H1 (cell line): Measurements from ENCODE around the gene PLCL1. TPM values are rescaled to one million over a fixed set of nuclear protein-coding genes. Genes with fewer than 3 reads are reported as not detected.

Experiments
- CTCF ChIA-PET: fragments of 300-600 bp; sonication (Branson Sonifier 250); formaldehyde crosslinking; loops from one replicate; lab custom pipeline; 2021; ENCODE audit not compliant: partially characterized antibody; lab: Charles Lee
- POLR2A ChIA-PET: fragments of 300-600 bp; sonication (Branson Sonifier 250); formaldehyde crosslinking; loops from one replicate; lab custom pipeline; 2021; ENCODE audit warnings: inconsistent platforms; ENCODE audit not compliant: partially characterized antibody; lab: Charles Lee
- DNase-seq, 2 experiments: peaks; one replicate each; pipeline versions ENCODE4 v3.0.0 to v3.0.0-alpha.2; 2010 to 2022; ENCODE audit warnings: low spot score in 2 of 2, low read depth in 1 of 2, mixed read lengths in 1 of 2
- FAIRE-seq: peaks from 2 replicates; lab custom pipeline; 2011; peaks lifted over from hg19 to GRCh38; lab: Jason Lieb, UNC
- H2AFZ ChIP-seq: 2 replicates; pipeline ENCODE4 v1.8.1; 2012; ENCODE audit warnings: low read length, inconsistent platforms
- H2AK5ac ChIP-seq: 2 replicates; pipeline ENCODE4 v1.6.1; 2013; ENCODE audit warnings: low read depth, low read length
- H2BK120ac ChIP-seq: replicated peaks from 2 replicates; pipeline ENCODE3; 2013; ENCODE audit warnings: low read depth, low read length, inconsistent platforms
- H2BK12ac ChIP-seq: 2 replicates; pipeline ENCODE4 v1.6.1; 2013; ENCODE audit warnings: low read depth, low read length
- H2BK15ac ChIP-seq: 2 replicates; pipeline ENCODE4 v1.6.1; 2013; ENCODE audit warnings: low read length
- H2BK20ac ChIP-seq: 2 replicates; pipeline ENCODE4 v1.6.1; 2013; ENCODE audit warnings: low read length
- H2BK5ac ChIP-seq: 2 replicates; pipeline ENCODE4 v1.6.1; 2013; ENCODE audit warnings: low read depth, low read length
- H3K14ac ChIP-seq: 2 replicates; pipeline ENCODE4 v1.6.1; 2013; ENCODE audit warnings: inconsistent platforms; ENCODE audit not compliant: insufficient read length
- H3K18ac ChIP-seq: 2 replicates; pipeline ENCODE4 v1.6.1; 2013; ENCODE audit warnings: low read length; ENCODE audit errors: extremely low read depth
- H3K23ac ChIP-seq: 2 replicates; pipeline ENCODE4 v1.6.1; 2013; ENCODE audit warnings: inconsistent platforms; ENCODE audit not compliant: insufficient read length
- H3K23me2 ChIP-seq: 2 replicates; pipeline ENCODE4 v1.6.1; 2013; ENCODE audit warnings: low read depth, low read length
- H3K27ac ChIP-seq: 2 replicates; pipeline ENCODE4 v1.6.1; 2011; ENCODE audit warnings: low read depth, low read length, inconsistent platforms
- H3K27me3 ChIP-seq, 4 experiments: replicated peaks in 1 of 4; 1 replicate in 1 of 4; 2 replicates in 3 of 4; pipeline versions ENCODE4 v1.6.1 to v1.8.1; 2011 to 2013; ENCODE audit warnings: low read length in 3 of 4, mild to moderate bottlenecking in 3 of 4, inconsistent platforms in 2 of 4, mixed read lengths in 2 of 4, moderate library complexity in 1 of 4; ENCODE audit not compliant: control insufficient read depth in 3 of 4, insufficient read depth in 3 of 4; ENCODE audit errors: extremely low read depth in 1 of 4
- H3K36me3 ChIP-seq, 4 experiments: 2 replicates each; pipeline versions ENCODE4 v1.6.1 to v1.8.1; 2011 to 2013; ENCODE audit warnings: mild to moderate bottlenecking in 4 of 4, low read length in 3 of 4, moderate library complexity in 2 of 4, control low read depth in 1 of 4, inconsistent platforms in 1 of 4; ENCODE audit not compliant: insufficient read depth in 4 of 4, control insufficient read depth in 2 of 4
- H3K4ac ChIP-seq: replicated peaks from 2 replicates; pipeline ENCODE3; 2013; ENCODE audit warnings: low read length, low read depth, mixed read lengths, inconsistent platforms; ENCODE audit not compliant: insufficient read length
- H3K4me1 ChIP-seq, 4 experiments: replicated peaks in 1 of 4; 1 replicate in 1 of 4; 2 replicates in 3 of 4; pipeline versions ENCODE4 v1.6.1 to v1.8.1; 2011 to 2013; ENCODE audit warnings: low read length in 3 of 4, inconsistent platforms in 2 of 4, mixed read lengths in 1 of 4; ENCODE audit not compliant: insufficient read depth in 4 of 4, control insufficient read depth in 3 of 4
- H3K4me2 ChIP-seq, 2 experiments: 2 replicates each; pipeline versions ENCODE4 v1.6.1 to v1.8.1; 2011 to 2013; ENCODE audit warnings: low read depth in 2 of 2, low read length in 2 of 2, control low read depth in 1 of 2, inconsistent platforms in 1 of 2, mild to moderate bottlenecking in 1 of 2; ENCODE audit not compliant: insufficient read depth in 1 of 2
- H3K4me3 ChIP-seq, 4 experiments: fragments of 200-600, 300-600 bp in 1 of 4; sonication (generic), shearing (Covaris generic), sonication (Bioruptor Twin) in 1 of 4; 2 replicates each; pipeline versions ENCODE4 v1.5.1 to v1.8.1; 2011 to 2016; ENCODE audit warnings: low read length in 4 of 4, low read depth in 3 of 4, control low read depth in 2 of 4, inconsistent platforms in 2 of 4, mild to moderate bottlenecking in 2 of 4, mixed read lengths in 1 of 4, moderate library complexity in 1 of 4; ENCODE audit not compliant: insufficient read depth in 2 of 4; ENCODE audit errors: extremely low read depth in 1 of 4
- H3K56ac ChIP-seq: replicated peaks from 2 replicates; pipeline ENCODE3; 2013; ENCODE audit warnings: low read depth, mild to moderate bottlenecking, mixed read lengths, low read length, inconsistent platforms; ENCODE audit not compliant: insufficient read length
- H3K79me1 ChIP-seq: 2 replicates; pipeline ENCODE4 v1.6.1; 2013; ENCODE audit warnings: low read depth, low read length, control low read depth
- H3K79me2 ChIP-seq, 2 experiments: 2 replicates each; pipeline versions ENCODE4 v1.6.1 to v1.8.1; 2012 to 2013; ENCODE audit warnings: low read length in 2 of 2, mild to moderate bottlenecking in 2 of 2, inconsistent platforms in 1 of 2; ENCODE audit not compliant: insufficient read depth in 2 of 2, control insufficient read depth in 1 of 2
- H3K9ac ChIP-seq, 4 experiments: replicated peaks in 1 of 4; 1 replicate in 1 of 4; 2 replicates in 3 of 4; pipeline versions ENCODE4 v1.6.1 to v1.8.1; 2011 to 2013; ENCODE audit warnings: low read depth in 3 of 4, low read length in 3 of 4, control low read depth in 2 of 4, mild to moderate bottlenecking in 2 of 4, moderate library complexity in 2 of 4, inconsistent platforms in 1 of 4; ENCODE audit errors: extremely low read depth in 1 of 4
- H3K9me3 ChIP-seq, 2 experiments: 2 replicates each; pipeline versions ENCODE4 v1.6.1 to v1.8.1; 2012 to 2013; ENCODE audit warnings: mild to moderate bottlenecking in 2 of 2, moderate library complexity in 2 of 2, control low read depth in 1 of 2, inconsistent platforms in 1 of 2, low read depth in 1 of 2, low read length in 1 of 2, mixed read lengths in 1 of 2; ENCODE audit not compliant: insufficient read depth in 2 of 2
- H4K20me1 ChIP-seq, 2 experiments: replicated peaks in 1 of 2; 2 replicates each; pipeline versions ENCODE3 to v1.8.1; 2011 to 2013; ENCODE audit warnings: inconsistent platforms in 2 of 2, low read length in 2 of 2, mild to moderate bottlenecking in 1 of 2; ENCODE audit not compliant: insufficient read depth in 2 of 2, control insufficient read depth in 1 of 2
- H4K5ac ChIP-seq: 2 replicates; pipeline ENCODE4 v1.6.1; 2013; ENCODE audit warnings: low read length, low read depth, mixed read lengths, inconsistent platforms; ENCODE audit not compliant: insufficient read length
- H4K8ac ChIP-seq: 2 replicates; pipeline ENCODE4 v1.8.0; 2013; ENCODE audit warnings: mild to moderate bottlenecking, moderate library complexity, low read length, inconsistent platforms; ENCODE audit not compliant: insufficient read depth; ENCODE audit errors: extremely low read depth
- H4K91ac ChIP-seq: replicated peaks from 2 replicates; pipeline ENCODE3; 2013; ENCODE audit warnings: low read length, mixed read lengths, inconsistent platforms; ENCODE audit not compliant: insufficient read length
- RNF2 ChIP-seq: fragments of 200-900, 300-1000 bp; sonication (generic); IDR thresholded peaks from 2 replicates; pipeline ENCODE4 v1.7.1; 2016; ENCODE audit warnings: borderline replicate concordance, low read depth, mild to moderate bottlenecking, antibody characterized with exemption, low read length; ENCODE audit not compliant: poor library complexity, severe bottlenecking; ENCODE audit errors: missing control alignments
- TEAD4 ChIP-seq: IDR thresholded peaks from 2 replicates; pipeline ENCODE4 v1.6.1; 2012; ENCODE audit warnings: low read depth, low read length, inconsistent platforms, mixed read lengths
- WGBS, 2 experiments: shearing (Covaris generic) in 1 of 2; methylation state at CpG; one replicate each; pipeline versions ENCODE4 v1.1.6 to v1.1.7; 2013 to 2015; ENCODE audit warnings: low lambda C conversion rate in 2 of 2, mixed read lengths in 2 of 2, inconsistent platforms in 1 of 2, low coverage in 1 of 2, missing lambda C conversion rate in 1 of 2; ENCODE audit not compliant: insufficient replicate concordance in 2 of 2, insufficient coverage in 1 of 2, insufficient read length in 1 of 2; ENCODE audit errors: extremely low coverage in 1 of 2, missing lambda C conversion rate in 1 of 2; 5-methylcytosine and 5-hydroxymethylcytosine counted together
- polyA plus RNA-seq, 7 experiments: library from polyadenylated mRNA; depleted of rRNA in 3 of 7; stranded (reverse) in 5 of 7; unstranded in 2 of 7; fragments of >200 nt in 5 of 7; fragments of 200-250 nt in 2 of 7; gene quantifications; 1 replicate in 5 of 7; 2 replicates in 1 of 7; 4 replicates in 1 of 7; pipeline versions ENCODE4 v1.2.1 to v1.2.3, GENCODE V29; 2011 to 2013; ENCODE audit warnings: missing spikeins in 2 of 7, mixed read lengths in 2 of 7
- total RNA-seq: library from RNA; stranded (reverse); fragmentation: NEBNext Ultra II Directional; extraction: Animal tissue kit (Norgen Biotek cat#: 25700); gene quantifications from 2 replicates; pipeline ENCODE4 v1.2.1, GENCODE V29; 2021

Gene PLCL1
- total and polyA plus RNA-seq, 2 of the 8 experiments (the other 6 are each of a cell fraction or from before 2014, with no cell fraction given) = not detected

GRCh38 chr2:197911667-197912066 lies 107.3 kb downstream of the PLCL1 start:
- CTCF ChIA-PET = interaction anchor here (0.6 to 1.1 kb wide), 2 partner anchors 8 to 47 kb away, joined by 3 read pairs; no protein-coding TSS in a partner anchor

More at GRCh38 chr2:197911667-197912066, 107.3 kb downstream of the PLCL1 start:
- H3K18ac ChIP-seq = no peak overlapping the region
- no peak overlapping the region for H2BK12ac ChIP-seq
- H3K4me2 ChIP-seq = no peak overlapping the region
- H3K79me1 ChIP-seq = no peaks in the 10 kb centered on the region
- no peak overlapping the region for H3K9ac ChIP-seq
- H3K23ac ChIP-seq = no peak overlapping the region
- no peak overlapping the region for H3K4ac ChIP-seq
- H3K27ac ChIP-seq = no peak overlapping the region
- no peaks in the 10 kb centered on the region; a peak in 2 of 7 replicates for H3K4me1 ChIP-seq
- DNase-seq = no peak
- H3K79me2 ChIP-seq = no peaks in the 10 kb centered on the region
- H2BK15ac ChIP-seq = no peak overlapping the region
- no peak overlapping the region for H3K56ac ChIP-seq
- no peaks in the 10 kb centered on the region for H4K20me1 ChIP-seq
- H3K4me3 ChIP-seq = no peak overlapping the region
- H3K27me3 ChIP-seq = no peaks in the 10 kb centered on the region
- no peak overlapping the region for H2BK20ac ChIP-seq
- no peaks in the 10 kb centered on the region for H3K9me3 ChIP-seq
- POLR2A ChIA-PET = no interaction called here
- no peak overlapping the region for H4K91ac ChIP-seq
- H4K8ac ChIP-seq = no peak overlapping the region
- H3K36me3 ChIP-seq = no peaks in the 10 kb centered on the region
- no peak overlapping the region for H2BK120ac ChIP-seq
- H2AFZ ChIP-seq = no peak overlapping the region
- no peak overlapping the region for H2BK5ac ChIP-seq
- no peak overlapping the region for H2AK5ac ChIP-seq
- TF ChIP-seq RNF2 = no peak
- peak; percentile 83 for TF ChIP-seq TEAD4
- no peak overlapping the region for H3K14ac ChIP-seq
- FAIRE-seq = no peak
- no peaks in the 10 kb centered on the region for H3K23me2 ChIP-seq
- 89% methylated on average over 3 of the region's 3 CpGs; no CpG with 5 or more reads in 1 of the 2 experiments for WGBS, 2 experiments
- no peak overlapping the region for H4K5ac ChIP-seq
